GM20000 (cell line): Measurements from ENCODE around the gene PLEKHA8.

Source experiments
- DNase-seq: peaks from one replicate; pipeline ENCODE4 v3.0.0; 2012; ENCODE audit warnings: low spot score
- CTCF ChIP-seq: IDR thresholded peaks from 2 replicates; pipeline ENCODE4 v1.5.1; 2012; ENCODE audit warnings: mild to moderate bottlenecking, control low read depth; ENCODE audit errors: extremely low read depth, missing control alignments

Gene PLEKHA8

GRCh38 chr7:30083334-30083733 is 55.1 kb downstream of the PLEKHA8 start:
- TF ChIP-seq CTCF = no peak
- DNase-seq = no peak

- no peak for TF ChIP-seq CTCF
- DNase-seq = no peak
Observed at GRCh38 chr7:30084212-30084611, 56.0 kb downstream of the PLEKHA8 start.

DNA sequence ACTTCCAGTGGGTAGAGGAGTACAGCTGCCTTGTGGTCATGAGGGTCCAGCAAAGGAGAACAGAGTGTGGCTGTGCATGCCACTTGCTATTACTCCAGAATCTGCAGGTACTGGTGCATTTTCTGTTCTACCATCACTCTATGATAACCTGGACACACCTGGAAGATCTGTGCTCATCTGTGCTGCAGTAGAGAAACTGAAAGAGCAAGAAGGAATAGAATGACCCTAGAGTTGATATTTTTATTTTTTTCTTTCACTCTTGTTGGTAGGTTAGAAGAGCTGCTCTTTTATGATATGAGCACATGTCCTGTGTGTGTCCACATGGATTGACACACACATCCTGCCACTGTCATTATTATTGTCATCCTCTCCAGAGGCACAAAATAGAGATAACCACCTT is 58.3 kb downstream of the PLEKHA8 start:
- no peak for DNase-seq
- no peak for TF ChIP-seq CTCF

GRCh38 chr7:30087371-30087770 is 59.2 kb downstream of the PLEKHA8 start:
- TF ChIP-seq CTCF = no peak
- peak; percentile 21 for DNase-seq

DNA sequence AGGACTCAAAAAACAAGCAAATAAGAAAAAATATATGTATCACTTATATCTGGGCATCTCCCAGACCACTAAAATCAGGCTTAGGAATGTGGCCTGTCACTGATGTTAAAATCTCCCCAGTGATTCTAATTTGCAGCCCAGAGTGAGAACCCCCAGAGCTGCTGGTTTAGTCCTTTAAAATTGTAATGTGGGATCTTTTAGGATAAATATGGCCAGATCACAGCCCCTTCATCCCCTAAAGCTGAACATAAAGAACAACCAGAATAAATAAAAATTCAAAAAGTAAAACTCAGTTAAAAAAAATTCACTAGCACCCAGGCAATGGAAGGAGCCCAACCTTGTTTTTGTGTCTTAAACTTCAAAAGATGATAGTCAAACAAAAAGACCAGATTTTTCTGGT is 60.1 kb downstream of the PLEKHA8 start:
- TF ChIP-seq CTCF = no peak
- DNase-seq = no peak

- no peak for DNase-seq
- no peak for TF ChIP-seq CTCF
Observed at GRCh38 chr7:30090111-30090510, 61.9 kb downstream of the PLEKHA8 start.

- TF ChIP-seq CTCF = no peak
- no peak for DNase-seq
Observed at GRCh38 chr7:30091491-30091912, 63.3 kb downstream of the PLEKHA8 start.
